ENCODE data around the gene LRRN4.

DNA sequence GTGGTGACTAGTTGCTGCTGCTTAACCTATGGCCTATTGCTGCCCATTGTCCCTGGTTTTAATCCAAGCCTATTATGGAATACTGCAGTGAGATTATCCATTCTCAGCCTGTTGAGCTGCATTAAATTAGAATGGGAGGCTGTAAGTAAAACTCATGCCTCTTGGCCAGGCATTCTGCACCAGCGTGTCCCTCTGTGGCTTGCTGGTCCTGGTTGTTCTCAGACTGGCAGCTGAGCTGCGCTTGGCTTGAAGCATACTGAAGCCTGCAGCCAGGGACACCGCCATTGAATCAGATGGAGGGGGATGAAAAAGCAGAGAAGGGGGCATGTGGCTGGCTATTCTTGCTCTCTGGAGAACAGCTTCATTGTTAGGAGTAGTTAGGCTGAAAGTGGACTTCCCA is 15.6 kb downstream of the LRRN4 start:
- TF ChIP-seq, protein P1, sequence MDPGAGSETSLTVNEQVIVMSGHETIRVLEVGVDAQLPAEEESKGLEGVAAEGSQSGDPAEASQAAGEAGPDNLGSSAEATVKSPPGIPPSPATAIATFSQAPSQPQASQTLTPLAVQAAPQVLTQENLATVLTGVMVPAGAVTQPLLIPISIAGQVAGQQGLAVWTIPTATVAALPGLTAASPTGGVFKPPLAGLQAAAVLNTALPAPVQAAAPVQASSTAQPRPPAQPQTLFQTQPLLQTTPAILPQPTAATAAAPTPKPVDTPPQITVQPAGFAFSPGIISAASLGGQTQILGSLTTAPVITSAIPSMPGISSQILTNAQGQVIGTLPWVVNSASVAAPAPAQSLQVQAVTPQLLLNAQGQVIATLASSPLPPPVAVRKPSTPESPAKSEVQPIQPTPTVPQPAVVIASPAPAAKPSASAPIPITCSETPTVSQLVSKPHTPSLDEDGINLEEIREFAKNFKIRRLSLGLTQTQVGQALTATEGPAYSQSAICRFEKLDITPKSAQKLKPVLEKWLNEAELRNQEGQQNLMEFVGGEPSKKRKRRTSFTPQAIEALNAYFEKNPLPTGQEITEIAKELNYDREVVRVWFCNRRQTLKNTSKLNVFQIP (CRISPR knock-in tag; IDR thresholded peaks at IDR 0.05; ENCODE audit: borderline replicate concordance, low read depth): no peak
- TF ChIP-seq ARNTL (CRISPR knock-in tag; IDR thresholded peaks at IDR 0.05; ENCODE audit: borderline replicate concordance, low read depth) (no peak), ZFP30 (CRISPR knock-in tag; IDR thresholded peaks at IDR 0.05) (no peak), TOX (CRISPR knock-in tag; IDR thresholded peaks at IDR 0.05; ENCODE audit: borderline replicate concordance) (no peak), ZC3H10 (CRISPR knock-in tag; IDR thresholded peaks at IDR 0.05) (no peak), OSR1 (CRISPR knock-in tag; IDR thresholded peaks at IDR 0.05) (no peak), GLIS3 (CRISPR knock-in tag; IDR thresholded peaks at IDR 0.05) (no peak)
- TF ChIP-seq, protein P2, sequence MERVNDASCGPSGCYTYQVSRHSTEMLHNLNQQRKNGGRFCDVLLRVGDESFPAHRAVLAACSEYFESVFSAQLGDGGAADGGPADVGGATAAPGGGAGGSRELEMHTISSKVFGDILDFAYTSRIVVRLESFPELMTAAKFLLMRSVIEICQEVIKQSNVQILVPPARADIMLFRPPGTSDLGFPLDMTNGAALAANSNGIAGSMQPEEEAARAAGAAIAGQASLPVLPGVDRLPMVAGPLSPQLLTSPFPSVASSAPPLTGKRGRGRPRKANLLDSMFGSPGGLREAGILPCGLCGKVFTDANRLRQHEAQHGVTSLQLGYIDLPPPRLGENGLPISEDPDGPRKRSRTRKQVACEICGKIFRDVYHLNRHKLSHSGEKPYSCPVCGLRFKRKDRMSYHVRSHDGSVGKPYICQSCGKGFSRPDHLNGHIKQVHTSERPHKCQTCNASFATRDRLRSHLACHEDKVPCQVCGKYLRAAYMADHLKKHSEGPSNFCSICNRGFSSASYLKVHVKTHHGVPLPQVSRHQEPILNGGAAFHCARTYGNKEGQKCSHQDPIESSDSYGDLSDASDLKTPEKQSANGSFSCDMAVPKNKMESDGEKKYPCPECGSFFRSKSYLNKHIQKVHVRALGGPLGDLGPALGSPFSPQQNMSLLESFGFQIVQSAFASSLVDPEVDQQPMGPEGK (CRISPR knock-in tag; IDR thresholded peaks at IDR 0.05; ENCODE audit: borderline replicate concordance): no peak
- TF ChIP-seq, protein P3, sequence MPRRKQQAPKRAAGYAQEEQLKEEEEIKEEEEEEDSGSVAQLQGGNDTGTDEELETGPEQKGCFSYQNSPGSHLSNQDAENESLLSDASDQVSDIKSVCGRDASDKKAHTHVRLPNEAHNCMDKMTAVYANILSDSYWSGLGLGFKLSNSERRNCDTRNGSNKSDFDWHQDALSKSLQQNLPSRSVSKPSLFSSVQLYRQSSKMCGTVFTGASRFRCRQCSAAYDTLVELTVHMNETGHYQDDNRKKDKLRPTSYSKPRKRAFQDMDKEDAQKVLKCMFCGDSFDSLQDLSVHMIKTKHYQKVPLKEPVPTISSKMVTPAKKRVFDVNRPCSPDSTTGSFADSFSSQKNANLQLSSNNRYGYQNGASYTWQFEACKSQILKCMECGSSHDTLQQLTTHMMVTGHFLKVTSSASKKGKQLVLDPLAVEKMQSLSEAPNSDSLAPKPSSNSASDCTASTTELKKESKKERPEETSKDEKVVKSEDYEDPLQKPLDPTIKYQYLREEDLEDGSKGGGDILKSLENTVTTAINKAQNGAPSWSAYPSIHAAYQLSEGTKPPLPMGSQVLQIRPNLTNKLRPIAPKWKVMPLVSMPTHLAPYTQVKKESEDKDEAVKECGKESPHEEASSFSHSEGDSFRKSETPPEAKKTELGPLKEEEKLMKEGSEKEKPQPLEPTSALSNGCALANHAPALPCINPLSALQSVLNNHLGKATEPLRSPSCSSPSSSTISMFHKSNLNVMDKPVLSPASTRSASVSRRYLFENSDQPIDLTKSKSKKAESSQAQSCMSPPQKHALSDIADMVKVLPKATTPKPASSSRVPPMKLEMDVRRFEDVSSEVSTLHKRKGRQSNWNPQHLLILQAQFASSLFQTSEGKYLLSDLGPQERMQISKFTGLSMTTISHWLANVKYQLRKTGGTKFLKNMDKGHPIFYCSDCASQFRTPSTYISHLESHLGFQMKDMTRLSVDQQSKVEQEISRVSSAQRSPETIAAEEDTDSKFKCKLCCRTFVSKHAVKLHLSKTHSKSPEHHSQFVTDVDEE (CRISPR knock-in tag; IDR thresholded peaks at IDR 0.05): no peak
